NCI-H1092 treated with DMSO at 0.1 percent for 48 hours (cell line): ENCODE results near the gene ANLN.

ENCODE experiments used
- DNase-seq: peaks from one replicate; lab custom pipeline; 2025; lab: John Stamatoyannopoulos, UW

Gene ANLN

DNA sequence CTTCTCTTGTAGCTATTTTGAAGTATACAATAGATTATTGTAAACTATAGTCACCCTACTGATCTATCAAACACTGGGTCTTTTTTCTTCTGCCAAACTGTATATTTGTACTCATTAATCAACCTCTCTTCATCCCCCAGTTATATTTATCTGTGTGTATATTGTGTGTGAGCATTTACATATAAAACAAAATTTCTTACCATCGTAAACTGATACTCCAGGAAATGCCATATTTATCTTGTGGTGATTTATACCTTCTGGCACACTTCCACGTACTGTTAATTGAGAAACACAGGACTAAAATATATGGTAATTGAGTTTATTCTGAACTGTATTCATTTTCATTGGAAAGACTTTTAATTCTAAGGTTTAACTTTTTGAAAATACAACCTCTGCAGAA lies 18.9 kb downstream of the ANLN start:
- DNase-seq, result no peak

- DNase-seq, result no peak
Measured at GRCh38 chr7:36409180-36409579, 19.5 kb downstream of the ANLN start.

DNA sequence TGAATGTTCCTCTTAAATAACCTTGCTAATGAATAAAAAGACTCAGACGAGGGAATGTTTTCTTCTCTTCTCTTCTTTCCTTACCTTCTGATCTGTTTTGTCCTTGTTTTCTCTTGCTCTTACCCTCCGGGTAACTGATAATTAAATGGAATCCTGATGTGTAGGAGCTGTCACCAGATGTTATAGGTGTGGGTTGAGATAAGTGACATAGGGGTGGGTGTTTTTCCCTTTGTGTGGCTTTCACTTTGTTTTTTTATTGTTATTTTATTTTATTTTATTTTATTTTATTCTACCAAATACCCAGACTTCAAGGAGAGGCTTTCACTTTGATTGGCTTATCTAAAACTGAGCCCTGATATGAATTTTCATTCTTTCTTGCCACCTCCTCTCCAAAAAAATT lies 25.5 kb downstream of the ANLN start:
- no peak for DNase-seq

GRCh38 chr7:36416251-36416650 lies 26.6 kb downstream of the ANLN start:
- DNase-seq, result no peak

DNA sequence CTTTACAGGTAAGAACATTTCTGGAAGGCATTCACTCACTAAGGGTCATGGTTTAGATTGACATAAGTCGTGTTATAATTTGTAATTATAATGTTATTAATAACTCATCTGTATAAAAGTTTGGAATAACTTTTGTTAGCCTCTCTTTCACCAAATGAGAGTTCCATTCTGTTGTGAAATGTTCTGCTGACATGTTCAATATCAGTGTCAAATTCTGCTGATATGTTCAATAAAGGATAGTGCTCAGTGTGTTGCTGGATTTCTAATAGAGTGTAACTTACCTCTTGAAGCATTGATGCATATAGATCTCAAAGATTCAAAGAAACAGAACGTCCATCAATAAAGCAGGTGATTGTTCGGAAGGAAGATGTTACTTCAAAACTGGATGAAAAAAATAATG lies 30.6 kb downstream of the ANLN start:
- DNase-seq, result no peak

DNA sequence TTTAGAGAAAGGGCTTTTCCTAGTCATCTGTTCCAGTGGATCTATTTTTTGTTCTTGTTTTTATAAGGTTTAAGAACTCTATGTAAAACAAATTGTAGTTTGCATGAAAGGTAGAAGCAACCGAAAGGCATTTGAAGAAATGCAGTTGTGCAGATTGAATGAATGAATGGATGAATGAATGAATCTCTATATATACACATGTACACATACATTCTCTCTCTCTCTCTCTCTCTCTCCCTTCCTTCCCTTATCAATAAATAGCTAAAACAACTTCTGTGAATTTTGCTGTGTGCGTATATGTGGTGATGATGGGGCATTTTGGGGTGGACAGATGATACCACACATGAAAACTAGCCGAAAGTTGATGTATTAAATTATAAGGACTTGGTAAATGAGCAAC lies 32.4 kb downstream of the ANLN start:
- no peak for DNase-seq

- no peak for DNase-seq
Measured at GRCh38 chr7:36423633-36424032, 34.0 kb downstream of the ANLN start.

- no peak for DNase-seq
Measured at GRCh38 chr7:36430186-36430585, 40.5 kb downstream of the ANLN start.

- no peak for DNase-seq
Measured at GRCh38 chr7:36430881-36431280, 41.2 kb downstream of the ANLN start.

- no peak for DNase-seq
Measured at GRCh38 chr7:36438211-36438610, 48.5 kb downstream of the ANLN start.

DNA sequence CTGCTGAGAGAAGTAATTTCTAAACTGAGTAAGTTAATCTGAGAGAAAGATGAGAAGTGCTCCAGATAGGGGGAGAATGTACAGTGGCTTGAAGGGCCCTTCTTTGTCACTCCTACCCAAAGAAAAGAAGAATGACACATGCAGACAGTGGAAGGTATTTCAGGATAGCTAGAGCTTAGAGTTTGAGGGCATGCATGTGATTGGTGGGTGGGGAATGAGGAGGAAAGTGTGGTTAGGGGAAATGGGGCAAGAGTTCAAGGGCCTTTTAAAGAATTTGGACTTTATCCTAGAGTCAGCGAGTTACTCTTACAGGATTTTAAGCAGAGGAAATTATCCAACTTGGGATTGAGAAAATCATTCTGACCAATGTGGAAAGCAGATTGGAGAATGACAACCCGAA lies 50.0 kb downstream of the ANLN start:
- no peak for DNase-seq

- DNase-seq, result no peak
Measured at GRCh38 chr7:36440880-36441279, 51.2 kb downstream of the ANLN start.

- no peak for DNase-seq
Measured at GRCh38 chr7:36441344-36442022, 51.8 kb downstream of the ANLN start.

DNA sequence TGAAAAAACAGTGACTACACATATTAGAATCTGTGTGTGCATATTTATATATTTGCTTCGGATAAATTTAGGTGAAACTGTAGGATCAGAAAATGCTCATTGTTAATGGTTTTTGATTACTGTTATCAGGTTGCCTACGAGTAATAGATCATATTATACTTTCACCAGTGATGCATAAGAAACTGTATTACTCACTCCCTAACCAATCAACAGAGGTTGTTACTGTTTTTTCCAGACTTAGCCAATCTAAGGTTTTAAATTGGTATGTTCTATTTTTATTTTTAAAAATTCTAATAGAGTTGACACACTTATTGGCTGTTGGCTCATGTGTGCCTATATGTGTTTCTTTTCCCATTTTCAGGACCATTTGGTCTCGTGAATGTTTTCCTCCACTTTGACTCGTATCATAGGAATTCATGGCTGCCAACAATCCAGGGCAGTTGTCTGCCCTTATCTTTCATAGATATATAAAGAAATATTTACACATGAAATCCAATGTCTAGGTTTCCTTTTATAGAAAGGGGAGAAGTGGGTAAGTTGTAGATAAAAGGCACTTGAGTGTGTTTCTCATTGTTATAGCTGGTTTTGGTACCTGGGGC lies 59.2 kb downstream of the ANLN start:
- DNase-seq, result no peak

GRCh38 chr7:36449685-36450084 lies 60.0 kb downstream of the ANLN start:
- no peak for DNase-seq

DNA sequence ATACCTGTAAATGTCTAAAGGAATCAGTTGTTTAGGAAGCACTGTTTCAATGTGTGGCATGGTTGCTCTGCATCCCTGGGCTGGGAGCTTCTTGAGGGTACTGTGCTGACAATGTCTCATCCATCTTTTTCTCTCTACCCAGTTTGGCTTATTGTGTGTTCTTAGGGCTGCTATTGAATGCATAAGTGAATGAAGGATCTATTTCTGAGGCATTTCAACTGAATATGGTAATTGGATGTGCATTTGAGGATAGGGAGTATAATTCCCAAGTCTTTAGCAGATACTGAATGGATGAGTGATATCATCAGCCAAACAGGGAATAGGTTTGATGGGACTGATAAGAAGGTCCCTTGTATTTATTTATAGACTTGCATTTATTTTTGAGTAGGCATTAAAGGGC lies 64.1 kb downstream of the ANLN start:
- DNase-seq, result no peak

DNA sequence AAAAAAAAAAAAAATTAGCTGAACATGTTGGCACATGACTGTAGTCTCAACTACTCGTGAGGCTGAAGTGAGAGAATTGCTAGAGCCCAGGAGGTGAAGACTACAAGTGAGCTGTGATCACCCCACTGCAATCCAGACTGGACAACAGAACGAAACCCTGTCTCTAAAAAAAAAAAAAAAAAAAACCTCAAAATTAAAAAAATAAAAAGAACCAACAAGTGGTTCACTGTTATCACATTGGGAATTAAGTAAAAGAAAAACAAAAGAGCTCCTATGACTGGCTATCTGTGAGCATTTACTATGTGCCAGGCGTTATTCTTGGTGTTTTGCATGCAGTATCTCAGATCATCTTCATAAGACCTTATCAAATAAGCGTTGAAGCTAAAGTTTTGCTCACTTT lies 66.0 kb downstream of the ANLN start:
- DNase-seq, result no peak

- DNase-seq, result no peak
Measured at GRCh38 chr7:36456138-36456537, 66.5 kb downstream of the ANLN start.

- no peak for DNase-seq
Measured at GRCh38 chr7:36456548-36456947, 66.9 kb downstream of the ANLN start.

DNA sequence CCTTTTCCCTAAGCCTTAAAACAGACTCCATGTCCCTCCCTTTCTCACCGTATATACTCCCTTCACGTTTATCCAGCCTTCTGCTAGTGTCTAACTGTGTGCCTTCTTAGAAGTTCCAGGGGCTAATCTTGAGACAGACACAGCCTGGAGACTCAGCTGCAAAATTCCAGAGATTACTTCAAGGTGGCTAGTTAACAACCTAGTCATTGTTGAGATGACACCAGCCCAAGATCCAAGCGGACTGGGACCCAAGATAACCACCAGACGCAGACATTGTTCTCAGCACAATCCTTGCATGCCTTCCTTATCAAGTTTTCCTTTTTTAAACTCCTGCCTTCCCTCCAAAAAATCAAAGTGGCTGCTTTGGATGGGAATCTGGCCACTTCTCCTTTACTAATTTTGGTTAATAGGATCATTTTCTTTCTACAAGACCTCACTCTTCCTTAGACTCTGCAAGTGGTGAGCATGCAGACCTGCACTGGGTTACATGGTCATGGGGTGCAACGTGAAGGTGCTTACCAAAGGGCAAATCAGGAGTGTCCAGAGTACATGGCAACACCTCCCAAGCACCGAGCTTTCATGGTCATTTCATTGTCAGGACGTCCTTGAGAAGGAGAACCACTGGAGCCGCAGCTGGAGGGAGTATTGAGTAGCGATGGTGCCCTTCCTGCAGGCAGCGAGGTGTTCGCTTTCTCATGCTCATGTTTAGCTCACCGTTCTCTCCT lies 69.7 kb downstream of the ANLN start:
- no peak for DNase-seq

DNA sequence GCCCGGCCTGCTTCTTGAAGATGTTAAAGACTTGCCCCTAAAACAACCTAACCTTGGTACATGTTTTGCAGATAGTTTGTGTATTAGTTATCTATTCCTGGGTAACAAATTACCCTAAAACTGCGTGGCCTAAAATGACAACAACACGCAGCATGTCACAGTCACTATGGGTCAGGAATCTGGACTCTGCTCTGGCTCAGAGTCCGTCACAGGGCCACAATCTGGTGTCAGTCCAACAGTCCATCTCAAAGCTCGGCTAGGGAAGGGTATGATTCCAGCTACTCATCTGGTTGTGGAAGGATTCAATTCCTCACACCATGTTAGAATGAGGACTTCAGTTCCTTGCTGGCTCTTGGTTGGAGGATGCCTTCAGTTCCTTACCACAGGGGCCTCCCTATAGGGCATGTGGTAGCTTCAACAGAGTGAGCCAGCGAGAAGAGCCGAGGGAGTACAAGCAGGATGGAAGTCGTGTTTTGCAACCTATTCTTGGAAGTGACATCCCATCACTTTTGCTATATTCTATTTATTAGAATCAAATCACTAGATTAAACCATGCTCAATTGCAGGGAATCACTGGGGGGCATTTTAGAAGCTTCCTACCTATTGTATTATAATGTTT lies 71.3 kb downstream of the ANLN start:
- DNase-seq, result no peak

DNA sequence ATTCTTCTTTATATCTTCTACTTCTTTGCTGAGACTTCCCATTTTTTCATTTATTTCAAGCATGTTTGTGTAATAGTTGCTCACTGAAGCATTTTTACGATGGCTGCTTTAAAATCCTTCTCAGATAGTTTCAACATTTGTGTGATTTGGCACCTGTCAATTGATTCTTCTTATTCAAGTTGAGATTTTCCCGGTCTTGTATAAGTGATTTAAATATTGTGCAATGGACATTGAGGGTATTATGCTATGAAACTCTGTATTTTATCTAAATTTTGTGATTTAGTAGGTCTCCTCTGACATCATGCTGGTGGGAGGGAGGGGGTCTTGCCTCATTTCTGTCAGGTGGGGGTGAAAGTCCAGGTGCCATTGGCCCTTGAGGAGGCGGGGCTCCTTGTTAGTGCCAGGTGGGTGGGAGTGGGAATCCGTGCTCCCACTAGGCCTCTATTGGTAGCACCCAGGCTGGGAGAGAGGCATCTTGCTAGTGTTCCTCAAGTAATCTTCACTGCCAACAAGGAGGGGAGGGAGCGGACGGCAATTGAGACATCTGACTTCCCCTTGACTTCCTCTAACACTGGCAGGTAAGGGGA lies 73.0 kb downstream of the ANLN start:
- no peak for DNase-seq

DNA sequence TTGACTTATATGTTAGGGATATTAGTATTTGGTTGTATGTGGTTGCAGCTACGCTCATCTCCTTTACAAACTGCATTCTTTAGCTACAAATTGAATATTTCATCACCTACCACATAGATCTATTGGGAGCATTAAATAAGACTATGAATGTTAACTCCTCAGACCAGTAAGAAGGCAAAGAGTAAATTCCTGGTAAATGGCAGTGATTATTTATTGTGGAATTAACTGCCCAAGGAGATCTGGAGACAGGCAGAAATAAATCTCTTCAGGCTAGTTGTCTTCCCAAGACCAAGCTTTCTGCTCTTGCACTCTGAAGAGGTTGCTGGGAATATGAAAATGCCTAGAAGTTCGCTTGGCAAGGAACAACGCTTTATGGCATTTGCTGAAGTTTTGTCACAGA lies 74.6 kb downstream of the ANLN start:
- no peak for DNase-seq
